ENCODE results near the gene ELMOD2.
A peak's percentile ranks its signal among the peaks of the same experiment; 100 is the strongest.

ELMOD2 gene

DNA sequence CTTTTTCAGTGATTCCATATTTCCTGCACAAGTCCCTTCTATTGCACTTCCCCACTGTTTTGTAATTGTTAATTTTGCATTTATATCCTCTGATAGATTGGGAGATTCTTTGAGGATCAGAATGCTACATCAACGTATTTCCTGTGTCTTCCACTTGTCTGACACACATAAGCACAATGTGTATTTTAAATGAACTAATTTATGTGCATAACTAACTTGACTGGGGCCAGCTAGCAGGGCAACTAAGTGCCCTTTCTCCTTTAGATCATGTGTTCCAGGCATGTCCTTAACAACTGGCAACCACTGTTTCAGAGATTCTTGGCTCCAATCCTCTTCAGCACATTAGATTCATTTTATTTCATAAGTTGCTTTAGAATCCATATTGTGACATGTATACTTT is 60.5 kb downstream of the ELMOD2 start:
- DNase-seq = no peak

DNA sequence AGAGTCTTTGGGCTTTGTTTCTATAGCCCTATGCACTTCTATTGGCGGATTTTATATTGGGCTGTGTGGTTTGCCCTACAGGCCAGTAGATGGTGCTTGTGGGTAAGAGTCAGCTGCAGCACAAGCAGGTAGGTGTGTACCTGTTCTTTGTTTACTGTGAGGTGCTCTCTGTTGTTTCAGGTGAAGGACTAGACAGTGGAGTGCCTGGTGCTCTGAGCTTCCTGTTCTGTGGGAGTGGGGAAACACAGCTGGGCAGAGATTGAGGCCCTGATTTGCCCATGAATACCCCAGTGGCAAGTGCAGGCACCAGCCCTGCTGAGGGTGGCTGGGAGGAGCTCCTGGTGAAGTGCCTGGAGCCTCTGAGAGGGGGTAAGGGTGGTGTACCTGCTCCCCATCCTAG is 71.1 kb downstream of the ELMOD2 start:
- DNase-seq = peak; percentile 28

DNA sequence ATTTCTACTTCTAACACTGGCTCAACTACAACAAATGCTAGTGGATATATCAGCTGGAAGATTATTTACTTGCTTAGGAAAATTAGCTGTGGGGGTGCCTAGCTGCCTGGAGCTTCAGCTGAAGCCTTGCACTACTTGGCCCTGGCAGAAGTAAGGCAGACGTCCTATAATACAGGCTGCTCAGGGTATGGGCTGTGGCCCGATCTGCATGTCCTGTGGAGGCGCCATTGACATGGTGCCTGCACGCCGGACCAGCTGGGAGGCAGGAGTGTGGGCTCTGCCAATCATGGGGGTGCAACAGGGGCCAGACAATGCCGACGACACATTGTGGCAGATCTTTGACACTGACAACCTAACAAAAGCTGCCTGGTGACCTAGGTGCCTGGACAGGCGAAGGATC is 76.4 kb downstream of the ELMOD2 start:
- DNase-seq = no peak

DNA sequence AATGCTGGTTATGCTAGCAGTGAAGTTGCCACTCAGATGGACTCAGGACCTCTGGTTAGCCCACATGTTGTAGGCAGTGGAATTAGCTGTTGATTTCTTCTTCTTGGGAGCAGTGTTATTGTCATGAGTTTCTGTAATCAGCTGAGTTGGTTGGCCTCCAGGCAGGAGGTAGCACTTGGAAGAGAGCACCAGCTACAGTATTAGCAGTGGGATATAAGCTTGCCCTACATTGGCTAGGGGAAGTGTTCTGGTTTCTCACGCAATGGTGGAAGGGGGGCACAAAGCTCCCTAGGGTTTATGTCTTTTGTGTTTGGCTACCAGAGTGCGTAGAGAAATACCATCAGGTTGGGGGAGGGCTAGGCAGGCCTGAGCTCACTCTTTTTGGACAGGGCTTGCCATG is 78.7 kb downstream of the ELMOD2 start:
- DNase-seq = no peak

- no peak for DNase-seq
Observed at GRCh38 chr4:140603286-140603685, 79.3 kb downstream of the ELMOD2 start.

Data from NCI-H1092 treated with DMSO at 0.1 percent for 48 hours (cell line).